Measurements from ENCODE around the gene ISG20.

The ISG20 gene

DNA sequence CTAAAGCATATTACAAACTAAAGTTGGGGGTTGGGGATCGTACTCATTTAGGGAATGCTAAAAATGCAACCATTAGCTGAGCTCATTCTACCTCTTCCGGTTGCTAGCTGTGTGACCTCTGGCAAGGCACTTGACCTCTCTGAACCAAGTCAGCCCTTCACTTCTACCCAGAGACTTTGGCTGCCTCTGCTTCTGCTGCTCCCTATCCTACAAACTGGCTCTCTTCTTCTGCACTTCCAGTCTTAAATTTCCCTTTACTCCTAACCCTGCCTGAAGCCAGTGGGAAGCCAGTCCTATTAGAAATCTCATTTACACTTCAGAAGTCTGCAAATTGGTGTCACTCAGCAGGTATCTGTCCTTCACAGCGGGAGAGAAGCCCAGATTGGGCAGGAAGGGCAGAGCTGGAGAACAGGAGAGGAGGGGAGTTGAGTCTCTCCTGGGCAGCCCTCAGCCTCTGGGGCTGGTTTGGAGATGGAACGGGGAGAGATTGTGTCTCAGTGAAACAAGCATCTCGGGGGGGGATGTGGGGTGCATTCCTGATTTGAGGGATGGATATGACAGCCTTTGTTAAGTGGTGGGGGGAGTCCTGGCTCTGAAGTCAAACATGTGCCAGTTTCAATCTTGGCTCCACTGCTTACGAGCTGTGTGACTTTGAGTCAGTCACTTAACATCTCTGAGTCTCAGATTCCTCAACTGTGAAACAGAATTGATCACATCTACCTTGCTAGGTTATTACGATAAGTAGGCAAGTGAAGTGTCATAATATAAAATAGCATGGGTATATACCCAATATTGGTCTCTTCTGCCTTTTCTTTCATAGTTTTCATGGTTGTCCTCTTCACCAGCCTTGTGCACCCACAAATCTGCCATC, 25.5 kb upstream of the ISG20 start:
- Mint-ChIP-seq H3K9me3 (no peaks in the 10 kb centered on the region), H3K4me3 (no peak overlapping the region), H3K27ac (no peak overlapping the region), H3K4me1 (peaks cover 3% of the 10 kb centered on the region), H3K36me3 (no peaks in the 10 kb centered on the region), H3K27me3 (peaks cover 74% of the 10 kb centered on the region)
- CTCF ChIA-PET = interaction anchor here (0.9 kb wide), 1 partner anchor 46 kb away, joined by 3 read pairs; no protein-coding TSS in a partner anchor
- no peak for DNase-seq

DNA sequence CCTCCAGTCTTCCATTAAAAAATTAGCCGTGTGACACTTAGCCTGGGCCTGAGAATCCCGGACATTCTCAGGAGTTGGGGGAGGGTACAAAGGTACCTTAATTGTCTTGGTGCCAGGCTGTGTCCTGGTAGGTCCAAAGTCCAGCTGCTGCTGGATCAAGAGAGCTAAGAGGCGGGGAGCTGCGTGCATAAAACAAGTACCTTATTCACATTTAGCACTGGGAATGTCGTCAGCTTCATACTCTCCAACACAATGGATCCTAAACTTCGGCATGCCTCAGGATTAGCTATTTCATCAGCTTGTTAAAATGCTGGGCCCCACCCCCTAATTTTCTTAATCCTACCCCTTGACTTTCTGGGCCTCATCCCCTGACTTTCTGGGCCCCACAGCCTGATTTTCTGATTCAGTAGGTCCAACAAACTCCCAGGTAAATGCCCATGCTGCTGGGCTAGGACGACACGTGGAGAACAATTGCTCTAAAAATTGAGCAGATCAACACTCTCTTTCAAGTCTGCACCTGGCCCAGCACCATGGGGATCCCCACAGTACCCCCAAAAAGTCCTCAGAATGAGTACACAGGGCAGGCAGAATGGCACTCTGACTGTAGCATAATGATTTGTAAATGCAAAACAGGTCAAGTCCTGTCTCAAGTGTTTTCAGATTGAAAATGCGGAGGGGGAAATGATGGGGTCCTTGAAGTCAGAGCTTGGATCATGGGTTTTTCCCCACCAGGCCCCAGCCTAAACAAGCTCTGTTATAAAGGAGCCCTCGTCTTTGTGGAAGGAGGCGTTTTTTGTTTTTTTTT, 23.3 kb upstream of the ISG20 start:
- DNase-seq = no peak
- no peak overlapping the region for H3K4me3 Mint-ChIP-seq
- CTCF ChIA-PET = interaction anchor here (1.0 kb wide), 1 partner anchor 141 kb away, joined by 4 read pairs; no protein-coding TSS in a partner anchor
- H3K36me3 Mint-ChIP-seq = no peaks in the 10 kb centered on the region
- no peaks in the 10 kb centered on the region for H3K9me3 Mint-ChIP-seq
- H3K27ac Mint-ChIP-seq = no peak overlapping the region
- H3K27me3 Mint-ChIP-seq = peaks cover 52% of the 10 kb centered on the region
- peaks cover 6% of the 10 kb centered on the region for H3K4me1 Mint-ChIP-seq

DNA sequence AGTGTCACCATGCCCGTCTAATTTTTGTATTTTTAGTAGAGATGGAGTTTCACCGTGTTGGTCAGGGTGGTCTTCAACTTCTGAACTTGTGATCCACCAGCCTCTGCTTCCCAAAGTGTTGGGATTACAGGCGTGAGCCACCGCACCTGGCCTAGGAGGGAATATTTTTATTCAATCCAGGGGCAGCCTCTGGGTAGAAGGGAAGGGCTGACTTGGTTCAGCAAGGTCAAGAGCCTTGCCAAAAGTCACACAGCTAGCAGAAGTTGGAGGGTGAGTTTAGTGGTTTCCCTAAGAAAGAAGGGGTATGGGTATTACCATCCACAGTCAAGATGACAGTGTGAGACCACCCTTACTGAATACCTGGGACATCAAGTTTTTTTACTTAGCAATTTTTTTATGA, 22.6 kb upstream of the ISG20 start:
- Mint-ChIP-seq H3K27ac (no peak overlapping the region), H3K9me3 (no peaks in the 10 kb centered on the region), H3K4me1 (peaks cover 12% of the 10 kb centered on the region), H3K36me3 (no peaks in the 10 kb centered on the region), H3K27me3 (peaks cover 49% of the 10 kb centered on the region), H3K4me3 (no peak overlapping the region)
- CTCF ChIA-PET = interaction anchor here (1.0 kb wide), 1 partner anchor 142 kb away, joined by 4 read pairs; no protein-coding TSS in a partner anchor
- DNase-seq = no peak

DNA sequence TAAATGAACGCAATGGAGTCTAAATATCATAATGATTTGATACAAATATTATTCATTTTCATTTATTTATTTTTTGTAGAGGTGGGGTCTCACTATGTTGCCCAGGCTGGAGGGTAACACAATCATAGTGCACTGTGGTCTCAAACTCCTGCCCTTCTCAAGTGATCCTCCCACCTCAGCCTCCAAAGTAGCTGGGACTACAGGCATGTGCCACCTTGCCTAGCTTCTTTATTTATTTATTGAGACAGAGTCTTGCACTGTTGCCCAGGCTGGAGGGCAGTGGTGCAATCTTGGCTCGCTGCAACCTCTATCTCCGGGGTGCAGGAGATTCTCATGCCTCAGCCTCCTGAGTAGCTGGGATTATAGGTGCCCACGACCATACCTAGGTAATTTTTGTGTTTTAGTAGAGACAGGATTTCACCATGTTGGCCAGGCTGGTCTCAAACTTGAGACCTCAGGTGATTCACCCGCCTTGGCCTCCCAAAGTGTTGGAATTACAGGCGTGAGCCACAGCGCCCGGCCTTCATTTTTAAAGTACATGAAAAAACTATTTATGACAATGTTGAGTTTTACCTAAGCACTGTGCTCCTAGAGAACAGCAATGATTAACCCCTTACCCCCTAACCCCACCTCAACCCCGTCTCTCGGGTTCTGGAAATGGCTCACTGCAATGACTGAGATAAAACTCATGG, 21.6 kb upstream of the ISG20 start:
- Mint-ChIP-seq H3K27ac (no peak overlapping the region), H3K9me3 (no peaks in the 10 kb centered on the region)
- CTCF ChIA-PET = interaction anchor here (0.6 kb wide), 1 partner anchor 86 kb away, joined by 3 read pairs; no protein-coding TSS in a partner anchor

DNA sequence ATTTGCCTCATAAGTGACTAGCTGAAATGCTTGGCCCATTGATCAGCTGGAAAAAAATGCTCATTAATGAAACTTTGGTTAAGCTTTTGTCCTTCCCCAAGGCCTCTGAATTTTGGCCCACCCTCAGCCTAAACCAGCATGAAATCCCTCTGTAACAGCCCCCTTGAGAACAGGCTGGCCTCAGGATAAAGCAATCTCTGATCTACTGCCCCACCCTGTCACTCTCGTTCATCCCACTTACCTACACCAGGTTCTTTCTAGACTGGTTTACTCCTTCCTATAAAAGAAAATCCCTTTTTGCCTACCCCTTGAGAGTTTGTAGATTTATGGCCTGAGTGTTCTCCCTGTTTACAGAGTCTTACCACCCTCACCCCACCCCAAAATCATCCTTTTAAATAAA, 21.0 kb upstream of the ISG20 start:
- CTCF ChIA-PET = no interaction called here
- Mint-ChIP-seq H3K36me3 (peaks cover 6% of the 10 kb centered on the region), H3K4me1 (peaks cover 19% of the 10 kb centered on the region), H3K9me3 (no peaks in the 10 kb centered on the region), H3K4me3 (no peak overlapping the region), H3K27ac (no peak overlapping the region), H3K27me3 (peaks cover 34% of the 10 kb centered on the region)
- no peak for DNase-seq

More for the DNA sequence above, 21.6 kb upstream of the ISG20 start:
- Mint-ChIP-seq H3K4me3 (no peak overlapping the region), H3K27me3 (peaks cover 40% of the 10 kb centered on the region), H3K4me1 (peaks cover 14% of the 10 kb centered on the region), H3K36me3 (peaks cover under 1% of the 10 kb centered on the region)
- DNase-seq = no peak

DNA sequence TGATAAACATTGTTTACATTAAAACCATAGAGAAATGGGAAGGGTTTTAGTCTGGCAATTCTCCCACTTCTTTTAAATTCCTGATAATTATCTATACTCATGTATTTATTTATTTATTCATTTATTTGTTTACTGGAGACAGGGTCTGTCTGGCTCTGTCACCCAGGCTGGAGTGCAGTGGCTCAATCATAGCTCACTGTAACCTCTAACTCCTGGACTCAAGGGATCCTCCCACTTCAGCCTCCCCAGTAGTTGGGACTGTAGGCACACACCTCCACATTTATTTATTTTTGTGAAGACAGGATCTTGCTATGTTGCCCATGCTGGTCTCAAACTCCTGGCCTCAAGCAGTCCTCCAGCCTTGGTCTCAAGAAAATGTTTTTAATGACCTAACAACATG, 20.1 kb upstream of the ISG20 start:
- Mint-ChIP-seq H3K36me3 (peaks cover 11% of the 10 kb centered on the region), H3K27me3 (peaks cover 25% of the 10 kb centered on the region), H3K4me3 (no peak overlapping the region), H3K9me3 (no peaks in the 10 kb centered on the region), H3K27ac (no peak overlapping the region), H3K4me1 (peaks cover 28% of the 10 kb centered on the region)
- DNase-seq = no peak
- CTCF ChIA-PET = no interaction called here

DNA sequence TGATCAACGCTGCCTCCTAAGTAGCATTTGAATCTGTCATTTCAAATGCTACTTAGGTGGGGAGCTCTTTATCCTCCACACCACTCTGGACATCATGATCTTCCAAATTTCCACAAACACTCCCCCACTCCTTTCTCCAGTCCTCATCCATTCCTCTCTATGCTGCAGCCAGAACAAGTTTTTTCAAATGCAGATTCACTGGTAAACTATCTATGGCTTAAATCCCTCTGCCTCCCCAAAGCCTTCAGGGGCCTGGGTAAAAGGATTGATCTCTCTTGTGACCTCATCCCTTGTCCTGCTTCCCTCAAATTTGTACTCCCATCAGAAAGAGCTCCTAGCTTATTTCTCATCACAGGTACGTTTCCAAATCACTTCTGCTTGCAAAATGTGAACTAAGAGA, 19.0 kb upstream of the ISG20 start:
- H3K4me1 Mint-ChIP-seq = peaks cover 36% of the 10 kb centered on the region
- no peak for DNase-seq
- H3K9me3 Mint-ChIP-seq = no peaks in the 10 kb centered on the region
- H3K36me3 Mint-ChIP-seq = peaks cover 16% of the 10 kb centered on the region
- peaks cover 16% of the 10 kb centered on the region for H3K27me3 Mint-ChIP-seq
- CTCF ChIA-PET = no interaction called here
- H3K4me3 Mint-ChIP-seq = no peak overlapping the region
- no peak overlapping the region for H3K27ac Mint-ChIP-seq

DNA sequence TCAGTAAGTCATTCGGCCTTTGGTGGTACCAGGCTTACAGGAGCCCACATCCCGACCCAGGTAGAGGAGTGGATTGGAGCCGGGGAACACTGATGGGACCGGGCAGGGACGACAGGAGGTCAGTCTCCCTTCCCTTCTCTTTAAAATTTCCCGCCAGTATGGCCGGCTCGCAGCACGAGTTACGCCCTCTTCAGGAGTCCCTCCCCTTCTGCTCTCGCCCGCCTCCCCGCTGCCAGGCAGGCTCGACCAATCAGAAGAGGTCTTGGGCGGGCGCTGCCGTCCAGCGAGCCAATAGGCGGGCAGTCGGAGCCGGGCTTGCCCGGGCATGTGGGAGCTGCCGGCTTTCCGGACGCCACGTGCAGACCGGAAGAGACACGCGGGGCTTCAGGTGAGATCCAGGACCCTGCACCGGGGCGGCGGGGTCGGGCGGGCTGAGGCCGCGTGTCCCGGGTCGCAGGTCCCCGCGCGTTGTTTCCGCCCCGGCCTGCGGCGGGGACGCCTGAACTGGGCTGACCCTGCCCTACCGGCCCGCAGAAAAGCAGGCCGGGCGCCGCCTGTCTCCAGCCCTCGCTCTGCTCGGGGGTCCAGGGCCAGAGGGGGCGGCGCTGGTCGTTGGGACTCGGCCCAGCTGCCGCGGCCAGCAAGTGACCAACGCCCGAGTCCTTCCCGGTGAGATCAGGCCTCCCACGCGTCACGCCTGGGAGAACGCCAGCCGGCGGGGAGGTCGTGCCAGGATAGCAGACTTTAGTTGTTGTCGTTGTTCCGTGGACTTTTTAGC, 17.6 kb upstream of the ISG20 start, which contains the start of gene AEN:
TSS of gene AEN (plus strand) at position 346 of the 778 bp plus-strand sequence. CDS start 4,870 bp downstream, outside the sequence.
- Mint-ChIP-seq H3K4me3 (peak within 1 kb of the TSS; percentile 91), H3K27ac (peak within 1 kb of the TSS; percentile 95), H3K27me3 (peaks cover 5% of the 10 kb centered on the region), H3K36me3 (peaks cover 21% of the 10 kb centered on the region), H3K9me3 (no peaks in the 10 kb centered on the region), H3K4me1 (peaks cover 50% of the 10 kb centered on the region)
- CTCF ChIA-PET = interaction anchor here (1.3 to 1.6 kb wide), 3 partner anchors 9 to 18 kb away, joined by 3 to 8 read pairs (median 4); partner anchors contain the start of gene ISG20
- DNase-seq = peak; percentile 96

DNA sequence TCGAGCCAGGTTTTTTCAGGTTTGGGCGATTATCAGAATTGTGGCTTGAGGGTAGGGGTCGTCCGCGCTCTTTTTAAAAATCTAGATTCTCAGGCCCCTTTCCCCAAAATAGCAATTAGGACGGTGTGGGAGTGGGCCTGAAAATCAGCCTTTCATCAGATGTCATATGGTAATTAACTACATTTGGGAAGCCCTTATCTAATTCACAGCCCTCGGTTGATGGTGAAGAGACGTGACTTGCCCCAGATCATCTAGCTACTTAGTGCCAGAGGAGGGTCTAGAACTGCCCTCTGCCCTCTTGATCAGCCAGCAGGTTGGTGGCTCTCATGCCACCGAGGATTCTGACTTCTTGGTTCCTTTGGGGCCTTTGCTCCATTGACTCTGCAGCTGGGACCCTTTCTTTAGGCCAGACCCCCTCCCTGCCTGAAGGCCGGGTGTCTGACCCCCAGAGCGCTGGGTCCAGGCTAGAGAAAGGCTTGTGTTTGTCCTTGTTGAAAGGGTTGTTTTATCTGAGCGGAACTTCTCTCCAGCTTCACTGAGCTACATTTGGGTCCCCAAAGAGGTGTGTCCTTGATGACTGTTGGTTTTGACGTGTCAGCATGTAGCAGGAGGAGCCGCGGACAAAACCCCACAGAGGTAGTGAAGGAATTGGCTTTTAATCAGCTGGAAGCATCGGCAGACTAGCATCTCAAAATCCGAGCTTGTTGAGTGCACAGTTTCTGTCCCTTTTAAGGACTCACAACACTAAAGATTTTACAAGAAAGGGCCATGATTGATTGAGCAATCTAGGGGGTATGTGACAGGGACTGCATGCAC, 16.8 kb upstream of the ISG20 start:
- peaks cover 4% of the 10 kb centered on the region for H3K27me3 Mint-ChIP-seq
- H3K27ac Mint-ChIP-seq = peak overlapping the region; percentile 95
- CTCF ChIA-PET = interaction anchor here (1.3 to 1.6 kb wide), 3 partner anchors 9 to 17 kb away, joined by 3 to 8 read pairs (median 4); partner anchors contain the start of gene ISG20
- peak; percentile 71 for DNase-seq
- H3K9me3 Mint-ChIP-seq = no peaks in the 10 kb centered on the region
- peaks cover 29% of the 10 kb centered on the region for H3K36me3 Mint-ChIP-seq
- peak overlapping the region; percentile 91 for H3K4me3 Mint-ChIP-seq
- H3K4me1 Mint-ChIP-seq = peaks cover 58% of the 10 kb centered on the region

DNA sequence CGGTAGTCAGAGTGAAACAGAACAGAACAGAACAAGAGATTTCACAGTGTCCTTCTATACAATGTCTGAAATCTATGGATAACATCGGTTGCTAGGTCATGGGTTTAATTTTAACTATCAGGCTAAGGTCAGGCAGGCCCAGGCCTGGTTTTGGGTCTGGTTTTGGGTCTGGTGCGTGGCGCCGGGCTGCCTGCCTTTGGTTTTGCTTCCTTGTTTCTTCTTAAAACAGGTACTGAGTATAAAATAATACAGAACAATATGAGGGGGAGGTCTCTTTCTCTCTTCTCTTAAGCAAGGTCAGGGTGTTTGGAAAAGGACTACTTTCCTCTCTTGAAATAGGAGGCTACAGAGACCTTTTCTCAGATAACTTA, 16.2 kb upstream of the ISG20 start:
- CTCF ChIA-PET = interaction anchor here (1.3 to 1.6 kb wide), 3 partner anchors 8 to 16 kb away, joined by 3 to 8 read pairs (median 4); partner anchors contain the start of gene ISG20
- Mint-ChIP-seq H3K4me3 (peak overlapping the region; percentile 91), H3K36me3 (peaks cover 32% of the 10 kb centered on the region), H3K27ac (peak overlapping the region; percentile 95), H3K4me1 (peaks cover 64% of the 10 kb centered on the region), H3K9me3 (no peaks in the 10 kb centered on the region), H3K27me3 (peaks cover 4% of the 10 kb centered on the region)
- DNase-seq = no peak

DNA sequence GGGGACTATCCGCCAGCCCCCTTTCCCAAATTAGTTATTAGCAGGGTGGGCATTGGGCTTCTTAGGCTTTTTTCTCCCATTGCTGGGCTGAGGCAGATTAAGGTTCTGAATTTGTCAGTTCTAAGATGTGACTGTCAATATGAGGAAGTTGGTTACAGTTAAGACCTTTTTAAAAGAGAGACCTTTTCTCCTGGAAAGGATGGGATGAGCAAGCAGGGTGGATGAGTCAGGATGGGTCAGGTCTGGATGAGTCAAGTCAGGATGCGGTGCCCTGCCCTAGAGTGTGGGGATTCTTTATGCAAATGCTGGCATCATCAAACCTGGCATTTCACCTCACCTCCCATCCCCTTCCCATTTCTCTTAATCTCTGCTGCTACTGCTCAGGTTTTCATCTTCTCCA, 15.8 kb upstream of the ISG20 start:
- DNase-seq = no peak
- Mint-ChIP-seq H3K27me3 (peaks cover 4% of the 10 kb centered on the region), H3K4me3 (peak overlapping the region; percentile 91), H3K9me3 (no peaks in the 10 kb centered on the region), H3K27ac (peak overlapping the region; percentile 95), H3K4me1 (peaks cover 69% of the 10 kb centered on the region), H3K36me3 (peaks cover 37% of the 10 kb centered on the region)
- CTCF ChIA-PET = interaction anchor here (1.4 to 2.9 kb wide), 6 partner anchors 25 to 282 kb away, joined by 6 to 39 read pairs (median 13); partner anchors contain the start of gene HAPLN3

DNA sequence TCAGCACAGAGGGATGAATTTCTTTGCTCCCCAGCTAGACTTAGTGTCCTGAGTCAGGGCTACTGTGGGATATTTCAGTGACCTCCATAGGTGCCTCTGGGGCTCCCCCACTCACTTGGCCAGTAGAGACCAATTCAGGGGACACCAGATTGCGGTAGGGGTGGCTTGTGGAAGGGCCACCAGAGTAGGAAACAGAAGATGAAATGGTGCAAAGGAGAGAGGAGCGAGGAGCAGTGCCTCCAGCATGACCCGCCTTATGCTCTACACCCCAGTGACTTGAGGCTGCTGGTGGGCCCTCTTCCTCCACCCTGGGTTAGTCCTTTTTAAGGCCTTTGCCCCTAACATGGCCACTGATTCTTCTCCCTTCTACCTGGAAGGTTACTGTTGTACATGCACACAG, 15.2 kb upstream of the ISG20 start:
- peaks cover 4% of the 10 kb centered on the region for H3K27me3 Mint-ChIP-seq
- no peak for DNase-seq
- peak overlapping the region; percentile 95 for H3K27ac Mint-ChIP-seq
- peaks cover 75% of the 10 kb centered on the region for H3K4me1 Mint-ChIP-seq
- H3K9me3 Mint-ChIP-seq = no peaks in the 10 kb centered on the region
- H3K4me3 Mint-ChIP-seq = peak overlapping the region; percentile 91
- peaks cover 42% of the 10 kb centered on the region for H3K36me3 Mint-ChIP-seq
- CTCF ChIA-PET = interaction anchor here (0.7 to 2.9 kb wide), 11 partner anchors 11 to 281 kb away, joined by 3 to 39 read pairs (median 9); partner anchors contain the start of gene HAPLN3

Measured in activated naive CD4-positive, alpha-beta T cell treated with anti-CD3 and anti-CD28 coated beads, Interleukin-2, amount 10 ng/mL, durations not matched to agents 7 days and 5 days (primary cell).